Measurements from ENCODE around the gene JKAMP.

The JKAMP gene

DNA sequence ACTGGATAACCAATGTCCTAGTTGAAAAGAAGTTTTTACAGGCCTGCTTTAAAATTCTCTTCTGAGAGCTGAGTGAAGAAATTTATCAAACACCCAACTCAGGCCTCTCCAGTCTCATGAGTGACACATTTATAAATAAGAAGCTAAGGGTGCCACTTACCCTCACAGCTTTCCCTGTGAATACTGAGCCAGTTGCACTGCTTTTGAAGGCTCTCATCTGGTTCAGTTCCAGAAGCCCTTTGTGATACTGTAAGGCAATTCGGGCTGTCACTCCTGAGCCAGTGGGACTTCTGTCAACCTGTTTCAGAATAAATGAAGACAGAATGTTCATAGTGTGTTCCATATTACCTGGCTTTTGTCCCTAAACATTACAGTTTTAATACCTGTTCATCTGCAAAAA is 8.6 kb upstream of the JKAMP start:
- DNase-seq (ENCODE audit: extremely low spot score): no peak
- CTCF ChIA-PET: interaction anchor here (5.0 kb wide), 1 partner anchor 8 kb away, joined by 34 read pairs; the partner anchor contains the start of genes JKAMP and L3HYPDH
- POLR2A ChIA-PET: no interaction called here
- TF ChIP-seq, protein P1, sequence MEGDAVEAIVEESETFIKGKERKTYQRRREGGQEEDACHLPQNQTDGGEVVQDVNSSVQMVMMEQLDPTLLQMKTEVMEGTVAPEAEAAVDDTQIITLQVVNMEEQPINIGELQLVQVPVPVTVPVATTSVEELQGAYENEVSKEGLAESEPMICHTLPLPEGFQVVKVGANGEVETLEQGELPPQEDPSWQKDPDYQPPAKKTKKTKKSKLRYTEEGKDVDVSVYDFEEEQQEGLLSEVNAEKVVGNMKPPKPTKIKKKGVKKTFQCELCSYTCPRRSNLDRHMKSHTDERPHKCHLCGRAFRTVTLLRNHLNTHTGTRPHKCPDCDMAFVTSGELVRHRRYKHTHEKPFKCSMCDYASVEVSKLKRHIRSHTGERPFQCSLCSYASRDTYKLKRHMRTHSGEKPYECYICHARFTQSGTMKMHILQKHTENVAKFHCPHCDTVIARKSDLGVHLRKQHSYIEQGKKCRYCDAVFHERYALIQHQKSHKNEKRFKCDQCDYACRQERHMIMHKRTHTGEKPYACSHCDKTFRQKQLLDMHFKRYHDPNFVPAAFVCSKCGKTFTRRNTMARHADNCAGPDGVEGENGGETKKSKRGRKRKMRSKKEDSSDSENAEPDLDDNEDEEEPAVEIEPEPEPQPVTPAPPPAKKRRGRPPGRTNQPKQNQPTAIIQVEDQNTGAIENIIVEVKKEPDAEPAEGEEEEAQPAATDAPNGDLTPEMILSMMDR (IDR thresholded peaks at IDR 0.05; ENCODE audit: control extremely low read depth, extremely low read depth, low read depth, missing control alignments): no peak

- ChIA-PET POLR2A (no interaction called here), CTCF (interaction anchor here (0.7 to 1.2 kb wide), 3 partner anchors 32 to 978 kb away, joined by 3 read pairs; no protein-coding TSS in a partner anchor)
- DNase-seq (ENCODE audit: extremely low spot score): no peak
- TF ChIP-seq, protein P1 (IDR thresholded peaks at IDR 0.05; ENCODE audit: control extremely low read depth, extremely low read depth, low read depth, missing control alignments): no peak
Measured at GRCh38 chr14:59478540-59478939, 5.8 kb upstream of the JKAMP start.

DNA sequence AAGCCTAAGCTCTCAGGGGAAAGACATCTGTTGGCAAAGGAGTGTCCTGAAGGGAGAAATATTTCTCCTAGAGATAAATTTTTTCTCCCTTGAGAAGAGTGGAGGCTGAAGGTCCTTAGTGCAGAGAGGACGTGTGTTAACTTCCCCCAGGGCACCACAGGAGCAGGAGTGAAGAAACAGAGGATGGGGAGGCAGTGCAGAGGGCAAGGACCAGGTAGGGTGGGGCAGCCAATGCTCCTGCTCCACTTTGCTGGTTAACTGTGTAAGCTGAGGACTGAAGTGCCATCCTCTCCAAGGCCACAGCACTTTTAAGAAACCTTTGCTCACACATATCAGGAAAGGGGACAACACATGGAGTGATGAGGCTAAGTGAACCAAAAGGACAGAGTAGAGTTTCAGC is 4.2 kb upstream of the JKAMP start:
- TF ChIP-seq, protein P1 (IDR thresholded peaks at IDR 0.05; ENCODE audit: control extremely low read depth, extremely low read depth, low read depth, missing control alignments): no peak
- POLR2A ChIA-PET: no interaction called here

DNA sequence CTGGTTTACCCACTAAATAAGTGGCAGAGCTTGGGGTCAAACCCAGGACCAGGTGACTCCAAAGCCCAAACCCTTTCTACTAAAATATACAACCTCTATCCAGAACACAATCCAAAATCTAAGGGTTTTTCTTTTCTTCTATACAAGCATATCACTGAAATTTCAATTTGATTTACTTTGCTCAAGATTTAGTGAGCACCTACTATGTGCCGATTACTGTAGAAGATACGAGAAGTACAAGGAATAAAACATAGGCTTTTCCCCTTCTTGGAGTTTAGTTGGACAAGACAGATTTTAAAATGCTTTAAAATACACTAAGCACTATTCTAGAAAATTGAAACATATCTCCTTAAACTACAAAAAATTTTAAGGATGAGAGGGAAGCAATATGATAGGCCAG is 2.9 kb upstream of the JKAMP start:
- TF ChIP-seq, protein P1 (IDR thresholded peaks at IDR 0.05; ENCODE audit: control extremely low read depth, extremely low read depth, low read depth, missing control alignments): no peak
- DNase-seq (ENCODE audit: extremely low spot score): no peak
- CTCF ChIA-PET: no interaction called here
- POLR2A ChIA-PET: no interaction called here

More for the DNA sequence above, 4.2 kb upstream of the JKAMP start:
- CTCF ChIA-PET: interaction anchor here (1.1 to 1.5 kb wide), 5 partner anchors 9 to 704 kb away, joined by 3 to 4 read pairs (median 3); no protein-coding TSS in a partner anchor
- no peak for DNase-seq (ENCODE audit: extremely low spot score)

DNA sequence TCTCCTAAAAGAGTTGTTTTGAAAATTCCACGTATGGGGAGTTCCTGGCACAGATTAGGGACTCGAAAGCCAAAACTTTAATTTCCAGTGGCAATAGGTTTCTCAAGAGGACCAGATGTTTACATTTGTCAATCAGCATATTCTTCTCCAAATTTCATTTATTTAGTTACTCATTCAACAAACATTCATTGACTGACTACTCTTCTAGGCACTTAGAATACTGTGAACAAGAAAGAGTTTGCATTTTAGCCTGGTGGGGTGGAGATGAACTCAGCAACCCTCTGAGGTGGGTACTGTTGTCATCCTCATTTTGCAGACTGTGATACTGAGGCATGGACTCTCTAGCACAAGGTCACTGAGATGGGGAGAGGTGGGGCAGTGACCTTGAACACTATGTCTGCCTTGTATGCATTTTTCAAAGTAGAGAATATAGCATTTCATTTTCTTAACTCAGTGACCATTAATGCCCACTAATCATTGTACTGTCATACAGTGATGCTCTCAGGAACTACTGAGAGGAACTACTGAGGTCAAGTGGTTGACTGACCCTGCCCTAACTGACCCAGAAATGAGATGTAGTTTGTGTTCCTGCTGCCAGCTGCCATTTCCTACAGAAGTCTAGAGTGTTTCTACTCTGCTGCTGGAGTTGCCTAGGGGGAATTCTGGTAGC is 2.3 kb upstream of the JKAMP start:
- DNase-seq (ENCODE audit: extremely low spot score): no peak
- ChIA-PET CTCF (interaction anchor here (0.8 to 3.9 kb wide), 3 partner anchors 8 to 95 kb away, joined by 3 to 34 read pairs (median 5); partner anchors contain the start of gene CCDC175), POLR2A (no interaction called here)
- TF ChIP-seq, protein P1 (IDR thresholded peaks at IDR 0.05; ENCODE audit: control extremely low read depth, extremely low read depth, low read depth, missing control alignments): no peak

- DNase-seq (ENCODE audit: extremely low spot score): no peak
Measured at GRCh38 chr14:59482541-59483331, 1.6 kb upstream of the JKAMP start.

More at GRCh38 chr14:59482541-59483331, 1.6 kb upstream of the JKAMP start:
- CTCF ChIA-PET: interaction anchor here (0.7 to 3.9 kb wide), 7 partner anchors 9 to 293 kb away, joined by 3 to 34 read pairs (median 5); partner anchors contain the start of gene CCDC175
- TF ChIP-seq, protein P1 (IDR thresholded peaks at IDR 0.05; ENCODE audit: control extremely low read depth, extremely low read depth, low read depth, missing control alignments): no peak
- POLR2A ChIA-PET: no interaction called here
